Keratinocyte (primary cell): ENCODE measurements around the gene OVOL3. TPM values are rescaled to one million over a fixed set of nuclear protein-coding genes. Genes with fewer than 3 reads are reported as not detected.

Experiments used
- DNase-seq: peaks from one replicate; pipeline ENCODE4 v3.0.0-alpha.2; 2011; ENCODE audit warnings: low read depth, missing footprints, low spot score
- FAIRE-seq: peaks from 2 replicates; lab custom pipeline; 2011; peaks lifted over from hg19 to GRCh38; lab: Jason Lieb, UNC
- H2AFZ ChIP-seq: 2 replicates; pipeline ENCODE4 v1.6.0; 2012; ENCODE audit warnings: low read length, control low read depth, inconsistent platforms; ENCODE audit not compliant: control insufficient read depth
- H3K27ac ChIP-seq: 2 replicates; pipeline ENCODE4 v1.5.1; 2011; ENCODE audit warnings: low read length; ENCODE audit not compliant: control insufficient read depth, insufficient read depth
- H3K27me3 ChIP-seq: 3 replicates; pipeline ENCODE4 v1.6.0; 2011; ENCODE audit warnings: low read length; ENCODE audit not compliant: control insufficient read depth, insufficient read depth; ENCODE audit errors: extremely low read depth
- H3K36me3 ChIP-seq, 2 experiments: 2 replicates in 1 of 2; 3 replicates in 1 of 2; pipeline ENCODE4 v1.5.1; 2011; ENCODE audit warnings: low read length in 2 of 2, mild to moderate bottlenecking in 1 of 2; ENCODE audit not compliant: control insufficient read depth in 2 of 2, insufficient read depth in 2 of 2; ENCODE audit errors: extremely low read depth in 1 of 2
- H3K4me1 ChIP-seq: 3 replicates; pipeline ENCODE4 v1.5.1; 2011; ENCODE audit warnings: low read length; ENCODE audit not compliant: control insufficient read depth, insufficient read depth; ENCODE audit errors: extremely low read depth
- H3K4me2 ChIP-seq: 3 replicates; pipeline ENCODE4 v1.6.0; 2011; ENCODE audit warnings: low read depth, low read length; ENCODE audit not compliant: control insufficient read depth, insufficient read depth; ENCODE audit errors: extremely low read depth
- H3K4me3 ChIP-seq, 3 experiments: fragments of 200-600 bp in 1 of 3; sonication (generic) in 1 of 3; 2 replicates in 2 of 3; 3 replicates in 1 of 3; pipeline ENCODE4 v1.5.1; 2011 to 2016; ENCODE audit warnings: low read length in 3 of 3, mild to moderate bottlenecking in 3 of 3, control low read depth in 2 of 3, inconsistent platforms in 1 of 3, low read depth in 1 of 3, mixed read lengths in 1 of 3, mixed run types in 1 of 3, moderate library complexity in 1 of 3; ENCODE audit not compliant: control insufficient read depth in 2 of 3, insufficient read depth in 2 of 3; ENCODE audit errors: extremely low read depth in 1 of 3
- H3K79me2 ChIP-seq: 2 replicates; pipeline ENCODE4 v1.6.0; 2012; ENCODE audit warnings: low read length; ENCODE audit not compliant: control insufficient read depth, insufficient read depth
- H3K9ac ChIP-seq: 3 replicates; pipeline ENCODE4 v1.6.0; 2011; ENCODE audit warnings: low read length; ENCODE audit not compliant: control insufficient read depth, insufficient read depth; ENCODE audit errors: extremely low read depth
- H3K9me1 ChIP-seq: 3 replicates; pipeline ENCODE4 v1.6.0; 2011; ENCODE audit warnings: low read length; ENCODE audit not compliant: control insufficient read depth, insufficient read depth; ENCODE audit errors: extremely low read depth
- H3K9me3 ChIP-seq: 2 replicates; pipeline ENCODE4 v1.5.1; 2012; ENCODE audit warnings: low read depth, low read length; ENCODE audit not compliant: control insufficient read depth
- H4K20me1 ChIP-seq: 3 replicates; pipeline ENCODE4 v1.6.0; 2011; ENCODE audit warnings: low read length; ENCODE audit not compliant: control insufficient read depth, insufficient read depth; ENCODE audit errors: extremely low read depth
- CTCF ChIP-seq, 3 experiments: IDR thresholded peaks in 1 of 3; conservative IDR thresholded peaks in 1 of 3; optimal IDR thresholded peaks in 1 of 3; 2 replicates in 2 of 3; 3 replicates in 1 of 3; pipeline versions ENCODE3 to v1.5.1; 2011; ENCODE audit warnings: low read length in 3 of 3, mild to moderate bottlenecking in 3 of 3, moderate library complexity in 2 of 3, control low read depth in 1 of 3, inconsistent platforms in 1 of 3; ENCODE audit not compliant: insufficient read depth in 2 of 3; ENCODE audit errors: extremely low read depth in 1 of 3
- EZH2 ChIP-seq: IDR thresholded peaks from one replicate; pipeline ENCODE4 v1.6.1; 2012; ENCODE audit warnings: inconsistent platforms, mild to moderate bottlenecking, low read length, moderate library complexity
- dilution Hi-C: fragments of 300-500 bp; cut with MboI; formaldehyde crosslinking; loops from one replicate; pipeline ENCODE4 v1.7.0; 2020; ENCODE audit warnings: low sequenced_read_pairs; ENCODE audit not compliant: extremely low pct_ligation_motif_present
- polyA plus RNA-seq, 5 experiments: library from polyadenylated mRNA; depleted of rRNA in 3 of 5; stranded (reverse) in 3 of 5; stranded (forward) in 1 of 5; unstranded in 1 of 5; fragments of >200 nt; gene quantifications; 1 replicate in 1 of 5; 2 replicates in 3 of 5; 3 replicates in 1 of 5; pipeline versions ENCODE4 v1.2.1 to v1.2.3, GENCODE V29; 2011 to 2012; ENCODE audit warnings: missing spikeins in 2 of 5, low read depth in 1 of 5, low replicate concordance in 1 of 5

Gene OVOL3
- polyA plus RNA-seq, 1 donor (not counting 4 experiments of a cell fraction or from before 2014, with no cell fraction given) = not detected

GRCh38 chr19:36092566-36092965 lies 18.4 kb upstream of the OVOL3 start:
- peaks cover 3 to 4% of the 10 kb centered on the region in 2 experiments for H3K36me3 ChIP-seq
- H3K9me3 ChIP-seq = no peaks in the 10 kb centered on the region
- no peak for DNase-seq
- no peak overlapping the region for H3K9ac ChIP-seq
- no peaks in the 10 kb centered on the region for H4K20me1 ChIP-seq
- H3K4me1 ChIP-seq = no peaks in the 10 kb centered on the region
- H2AFZ ChIP-seq = no peak overlapping the region
- dilution Hi-C loops = no loop called here
- no peak overlapping the region for H3K4me2 ChIP-seq
- H3K4me3 ChIP-seq = no peak overlapping the region
- no peaks in the 10 kb centered on the region for H3K79me2 ChIP-seq
- no peaks in the 10 kb centered on the region for H3K27me3 ChIP-seq
- H3K9me1 ChIP-seq = no peaks in the 10 kb centered on the region
- H3K27ac ChIP-seq = no peak overlapping the region
- no peak for FAIRE-seq
- no peak for TF ChIP-seq CTCF (optimal IDR thresholded peaks at IDR 0.05 in 1 of 3, IDR thresholded peaks at IDR 0.05 in 1 of 3, conservative IDR thresholded peaks at IDR 0.05 in 1 of 3; ENCODE audit: extremely low read depth in 1 of 3, insufficient read depth in 2 of 3, low read length in 3 of 3)
- TF ChIP-seq EZH2 = no peak

DNA sequence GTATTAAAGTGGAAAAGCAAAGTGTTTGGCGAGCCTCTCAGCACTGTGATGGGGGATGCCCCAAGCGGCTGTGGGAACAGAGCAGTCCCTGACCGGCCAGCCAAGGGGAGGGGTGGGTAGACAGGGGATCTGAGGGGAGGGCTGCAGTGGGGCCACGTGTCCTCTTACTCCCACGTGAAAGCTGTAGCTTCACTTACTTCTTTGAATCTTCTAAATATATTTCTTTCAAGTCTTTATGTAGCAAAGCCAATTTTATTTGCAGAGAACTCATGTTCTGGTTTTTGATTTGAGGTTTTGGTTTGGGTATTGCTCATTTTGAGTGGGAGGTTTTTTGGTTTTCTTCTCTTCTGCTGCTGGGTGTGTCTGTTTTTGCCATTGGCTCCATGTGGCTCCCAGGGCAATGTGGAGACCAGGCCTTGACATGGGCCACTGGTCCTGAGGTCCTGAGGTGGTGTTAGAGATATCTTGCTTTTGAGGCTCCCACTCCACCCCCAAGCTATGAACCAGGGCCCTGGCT lies 17.7 kb upstream of the OVOL3 start:
- DNase-seq (no peak), FAIRE-seq (no peak)
- H2AFZ ChIP-seq = no peak overlapping the region
- H3K9me1 ChIP-seq = no peaks in the 10 kb centered on the region
- no peak overlapping the region for H3K27ac ChIP-seq
- no peaks in the 10 kb centered on the region for H3K27me3 ChIP-seq
- no peak for TF ChIP-seq EZH2
- no peak for TF ChIP-seq CTCF (optimal IDR thresholded peaks at IDR 0.05 in 1 of 3, IDR thresholded peaks at IDR 0.05 in 1 of 3, conservative IDR thresholded peaks at IDR 0.05 in 1 of 3; ENCODE audit: extremely low read depth in 1 of 3, insufficient read depth in 2 of 3, low read length in 3 of 3)
- H3K4me2 ChIP-seq = no peak overlapping the region
- no peaks in the 10 kb centered on the region for H3K9me3 ChIP-seq
- dilution Hi-C loops = no loop called here
- no peak overlapping the region for H3K9ac ChIP-seq
- no peaks in the 10 kb centered on the region for H3K4me1 ChIP-seq
- H3K79me2 ChIP-seq = no peaks in the 10 kb centered on the region
- no peaks in the 10 kb centered on the region for H4K20me1 ChIP-seq
- peaks cover 3 to 6% of the 10 kb centered on the region in 2 experiments for H3K36me3 ChIP-seq
- no peak overlapping the region for H3K4me3 ChIP-seq
